Left ventricle myocardium inferior (tissue), 1 donor: ENCODE results near the gene ARHGAP32. TPM values are rescaled to one million over a fixed set of nuclear protein-coding genes. Genes with fewer than 3 reads are reported as not detected.

Source experiments
- DNase-seq: peaks from one replicate; pipeline ENCODE4 v3.0.0-alpha.2; 2020
- H3K27ac ChIP-seq: fragments of 200-600 bp; replicated peaks from 2 replicates; pipeline ENCODE4 v1.8.0; 2021
- H3K27me3 ChIP-seq: fragments of 200-600 bp; 2 replicates; pipeline ENCODE4 v1.8.0; 2021; ENCODE audit warnings: low read depth
- H3K36me3 ChIP-seq: fragments of 200-600 bp; 2 replicates; pipeline ENCODE4 v1.8.0; 2021
- H3K4me1 ChIP-seq: fragments of 200-600 bp; 2 replicates; pipeline ENCODE4 v1.8.0; 2021
- H3K4me3 ChIP-seq: fragments of 200-600 bp; 2 replicates; pipeline ENCODE4 v1.8.0; 2021; ENCODE audit warnings: mild to moderate bottlenecking, moderate library complexity
- H3K9me3 ChIP-seq: fragments of 200-600 bp; replicated peaks from 2 replicates; pipeline ENCODE4 v1.8.0; 2021
- CTCF ChIP-seq: fragments of 200-600 bp; IDR thresholded peaks from 2 replicates; pipeline ENCODE4 v1.8.0; 2021; ENCODE audit warnings: antibody characterized with exemption, mild to moderate bottlenecking, borderline replicate concordance
- intact Hi-C: fragments of 100-400 bp; cut with micrococcal nuclease; formaldehyde crosslinking; loops from one replicate; pipeline ENCODE4 v1.11.0; 2022
- total RNA-seq: library from RNA; stranded (reverse); fragmentation: NEBNext Ultra II Directional; extraction: Animal tissue kit (Norgen Biotek cat#: 25700); gene quantifications from one replicate; pipeline ENCODE4 v1.2.1, GENCODE V29; 2021
- donor health status: DM: no; HTN: yes; CAD: no; lungs with severe emphysema.

The ARHGAP32 gene
- total RNA-seq, 1 donor from 2014 or later: 5.3 TPM

GRCh38 chr11:128939591-128939990 is 252.5 kb downstream of the ARHGAP32 start:
- Histone ChIP-seq H3K9me3 (no peaks in the 10 kb centered on the region), H3K4me1 (no peaks in the 10 kb centered on the region), H3K27ac (no peak overlapping the region), H3K4me3 (no peak overlapping the region), H3K36me3 (no peaks in the 10 kb centered on the region), H3K27me3 (peaks cover 15% of the 10 kb centered on the region)
- no peak for DNase-seq
- intact Hi-C loops: no loop called here
- TF ChIP-seq CTCF: no peak

GRCh38 chr11:128938156-128938885 is 253.8 kb downstream of the ARHGAP32 start:
- Histone ChIP-seq H3K4me3 (no peak overlapping the region), H3K9me3 (no peaks in the 10 kb centered on the region), H3K4me1 (no peaks in the 10 kb centered on the region), H3K36me3 (no peaks in the 10 kb centered on the region), H3K27me3 (peaks cover 15% of the 10 kb centered on the region), H3K27ac (no peak overlapping the region)
- no peak for DNase-seq
- intact Hi-C loops: no loop called here
- no peak for TF ChIP-seq CTCF

- no peak for TF ChIP-seq CTCF
- H3K9me3 ChIP-seq: no peaks in the 10 kb centered on the region
- H3K27ac ChIP-seq: no peak overlapping the region
- intact Hi-C loops: no loop called here
- no peaks in the 10 kb centered on the region for H3K4me1 ChIP-seq
- no peaks in the 10 kb centered on the region for H3K36me3 ChIP-seq
- H3K27me3 ChIP-seq: peaks cover 11% of the 10 kb centered on the region
- H3K4me3 ChIP-seq: no peak overlapping the region
- no peak for DNase-seq
Observed at GRCh38 chr11:128937480-128937879, 254.6 kb downstream of the ARHGAP32 start.

GRCh38 chr11:128936606-128937251 is 255.4 kb downstream of the ARHGAP32 start:
- Histone ChIP-seq H3K27me3 (peaks cover 18% of the 10 kb centered on the region), H3K4me3 (no peak overlapping the region), H3K36me3 (no peaks in the 10 kb centered on the region), H3K27ac (no peak overlapping the region), H3K9me3 (no peaks in the 10 kb centered on the region), H3K4me1 (no peaks in the 10 kb centered on the region)
- intact Hi-C loops: no loop called here
- no peak for TF ChIP-seq CTCF
- DNase-seq: no peak

GRCh38 chr11:128934926-128935325 is 257.2 kb downstream of the ARHGAP32 start:
- H3K4me1 ChIP-seq: no peaks in the 10 kb centered on the region
- H3K27me3 ChIP-seq: peaks cover 21% of the 10 kb centered on the region
- H3K36me3 ChIP-seq: no peaks in the 10 kb centered on the region
- no peak overlapping the region for H3K27ac ChIP-seq
- TF ChIP-seq CTCF: no peak
- no peak for DNase-seq
- intact Hi-C loops: no loop called here
- H3K9me3 ChIP-seq: no peaks in the 10 kb centered on the region
- no peak overlapping the region for H3K4me3 ChIP-seq
